BLaER1 (cell line): ENCODE results near the gene LDB2.
"Not testable (repeated sequence)": the region's sequence is repeated elsewhere in the genome, so short reads cannot be mapped to it uniquely, and the experiment has no call there.

Experiments
- H3K27ac ChIP-seq: shearing (Covaris generic); formaldehyde crosslinking; 2 replicates; pipeline ENCODE4 v1.8.1; 2022
- H3K27me3 ChIP-seq: shearing (Covaris generic); formaldehyde crosslinking; 2 replicates; pipeline ENCODE4 v1.8.1; 2022
- H3K36me3 ChIP-seq: shearing (Covaris generic); formaldehyde crosslinking; 2 replicates; pipeline ENCODE4 v1.8.1; 2022
- H3K4me1 ChIP-seq: shearing (Covaris generic); formaldehyde crosslinking; 2 replicates; pipeline ENCODE4 v1.8.1; 2022
- H3K4me2 ChIP-seq: shearing (Covaris generic); formaldehyde crosslinking; 2 replicates; pipeline ENCODE4 v1.8.1; 2022
- H3K4me3 ChIP-seq: shearing (Covaris generic); formaldehyde crosslinking; 2 replicates; pipeline ENCODE4 v1.8.1; 2022
- H3K9ac ChIP-seq: shearing (Covaris generic); formaldehyde crosslinking; 2 replicates; pipeline ENCODE4 v1.8.1; 2022
- H3K9me3 ChIP-seq: shearing (Covaris generic); formaldehyde crosslinking; 2 replicates; pipeline ENCODE4 v1.8.1; 2022
- H4K20me1 ChIP-seq: shearing (Covaris generic); formaldehyde crosslinking; 2 replicates; pipeline ENCODE4 v1.8.1; 2022
- Cebpa-rat ChIP-seq: shearing (Covaris generic); IDR thresholded peaks from 2 replicates; pipeline ENCODE4 v1.8.1; 2022

LDB2 gene

DNA sequence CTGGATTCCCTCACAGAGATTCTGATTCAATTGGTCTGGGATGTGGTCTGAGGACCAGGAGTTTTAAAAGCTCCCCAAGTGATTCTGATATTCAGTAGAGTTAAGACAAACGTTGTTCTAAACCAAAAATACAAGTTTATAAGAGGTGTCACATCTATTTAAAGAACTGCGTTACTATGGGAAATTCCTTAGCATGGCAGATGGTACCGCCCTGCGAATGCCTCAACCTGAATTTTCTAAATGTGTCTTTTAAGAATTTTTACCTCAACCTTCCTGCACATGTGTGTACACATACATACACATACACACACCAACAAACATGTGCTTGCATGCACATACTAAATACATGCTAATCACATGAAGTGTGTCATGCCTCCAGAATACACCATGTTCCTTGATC, 343.3 kb downstream of the LDB2 start:
- Histone ChIP-seq H3K36me3 (no peaks in the 10 kb centered on the region), H3K4me2 (no peak overlapping the region), H3K27me3 (no peaks in the 10 kb centered on the region), H3K9me3 (peaks cover 5% of the 10 kb centered on the region), H3K9ac (no peak overlapping the region), H3K27ac (no peak overlapping the region), H4K20me1 (no peaks in the 10 kb centered on the region), H3K4me1 (no peaks in the 10 kb centered on the region), H3K4me3 (no peak overlapping the region)
- no peak for TF ChIP-seq Cebpa-rat

DNA sequence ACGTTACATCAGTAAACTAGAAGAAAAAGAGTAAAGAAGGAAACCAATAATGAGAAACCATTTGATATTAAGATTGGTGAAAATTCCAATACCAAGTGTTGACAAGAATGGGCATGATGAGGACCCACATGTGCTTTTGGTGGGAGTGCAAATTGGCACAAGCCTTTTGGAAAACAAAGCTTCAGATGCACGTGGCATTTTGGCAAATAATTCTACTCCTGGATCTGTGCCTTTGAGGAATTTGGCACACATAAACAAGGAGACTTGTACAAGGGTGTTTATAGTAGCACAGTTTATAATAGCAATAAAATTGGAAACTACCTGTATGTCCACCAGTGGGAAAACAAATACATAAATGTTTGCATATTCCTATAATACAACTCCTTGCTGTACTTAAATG, 347.9 kb downstream of the LDB2 start:
- no peaks in the 10 kb centered on the region for H4K20me1 ChIP-seq
- no peak for TF ChIP-seq Cebpa-rat
- no peak overlapping the region for H3K27ac ChIP-seq
- H3K4me3 ChIP-seq, result no peak overlapping the region
- no peak overlapping the region for H3K9ac ChIP-seq
- no peak overlapping the region for H3K4me2 ChIP-seq
- no peaks in the 10 kb centered on the region for H3K4me1 ChIP-seq
- H3K9me3 ChIP-seq, result no peaks in the 10 kb centered on the region; the same call in 1 of the 2 replicates
- no peaks in the 10 kb centered on the region for H3K36me3 ChIP-seq
- H3K27me3 ChIP-seq, result no peaks in the 10 kb centered on the region

- Histone ChIP-seq H3K9ac (no peak overlapping the region), H3K9me3 (no peaks in the 10 kb centered on the region), H4K20me1 (no peaks in the 10 kb centered on the region), H3K27me3 (no peaks in the 10 kb centered on the region), H3K36me3 (no peaks in the 10 kb centered on the region), H3K27ac (no peak overlapping the region), H3K4me2 (no peak overlapping the region), H3K4me3 (no peak overlapping the region), H3K4me1 (no peaks in the 10 kb centered on the region)
- no peak for TF ChIP-seq Cebpa-rat
Observed at GRCh38 chr4:16545656-16546055, 352.8 kb downstream of the LDB2 start.

GRCh38 chr4:16544869-16545268, 353.6 kb downstream of the LDB2 start:
- Histone ChIP-seq H3K27ac (no peak overlapping the region), H3K4me2 (no peak overlapping the region), H3K36me3 (no peaks in the 10 kb centered on the region), H4K20me1 (no peaks in the 10 kb centered on the region), H3K9me3 (no peaks in the 10 kb centered on the region), H3K4me1 (no peaks in the 10 kb centered on the region), H3K4me3 (no peak overlapping the region), H3K27me3 (no peaks in the 10 kb centered on the region), H3K9ac (no peak overlapping the region)
- TF ChIP-seq Cebpa-rat, result no peak

DNA sequence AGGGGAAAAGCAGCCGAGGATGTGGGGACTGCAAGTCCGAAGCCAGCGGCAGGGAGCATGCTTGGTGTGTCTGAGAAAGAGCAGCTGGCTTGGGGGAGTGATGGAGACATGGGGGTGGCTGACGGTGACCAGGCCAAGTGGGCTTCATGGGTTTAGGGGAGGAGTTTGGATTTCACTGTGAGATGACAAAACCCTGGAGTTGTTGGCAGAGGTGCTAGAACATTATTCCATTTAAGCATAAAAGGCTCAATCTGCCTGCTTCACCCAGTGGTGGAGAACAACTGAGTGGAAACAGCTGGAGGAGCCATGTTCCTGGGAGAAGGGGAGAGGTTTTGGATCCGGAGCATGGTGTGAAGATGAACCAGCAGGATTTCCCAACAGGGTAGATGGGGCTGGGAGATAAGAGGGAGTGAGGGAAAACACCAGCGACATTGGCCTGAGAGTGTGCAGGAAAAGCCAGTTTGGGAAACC, 354.2 kb downstream of the LDB2 start:
- Histone ChIP-seq H3K27ac (no peak overlapping the region), H3K4me3 (no peak overlapping the region), H3K9ac (no peak overlapping the region), H3K27me3 (no peaks in the 10 kb centered on the region), H3K4me1 (no peaks in the 10 kb centered on the region), H3K9me3 (no peaks in the 10 kb centered on the region), H3K4me2 (no peak overlapping the region), H3K36me3 (no peaks in the 10 kb centered on the region), H4K20me1 (no peaks in the 10 kb centered on the region)
- TF ChIP-seq Cebpa-rat, result no peak

DNA sequence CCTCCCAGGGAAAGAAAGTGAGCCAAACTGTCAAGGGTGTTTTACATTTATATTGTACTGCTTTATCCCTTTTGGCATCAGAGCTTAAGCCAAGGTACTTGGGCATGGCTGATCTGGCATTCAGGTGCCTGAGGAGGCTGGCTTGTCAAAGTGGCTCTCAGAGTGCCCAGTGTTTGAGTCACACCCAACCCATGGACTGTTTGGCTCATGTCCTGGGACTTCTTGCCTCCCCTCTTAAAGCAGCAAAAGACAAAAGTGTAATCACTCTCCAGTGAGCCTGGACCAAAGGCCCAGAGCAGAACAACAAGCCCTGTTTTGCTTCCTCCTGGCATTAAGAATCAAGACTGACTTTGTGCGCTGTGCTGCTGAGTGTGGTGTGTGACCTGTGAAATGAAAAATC, 360.5 kb downstream of the LDB2 start:
- TF ChIP-seq Cebpa-rat, result no peak
- no peaks in the 10 kb centered on the region for H3K9me3 ChIP-seq
- H3K4me2 ChIP-seq, result no peak overlapping the region
- H3K36me3 ChIP-seq, result no peaks in the 10 kb centered on the region
- no peaks in the 10 kb centered on the region for H4K20me1 ChIP-seq
- H3K9ac ChIP-seq, result no peak overlapping the region
- no peaks in the 10 kb centered on the region for H3K4me1 ChIP-seq
- no peak overlapping the region for H3K27ac ChIP-seq
- no peak overlapping the region for H3K4me3 ChIP-seq
- no peaks in the 10 kb centered on the region for H3K27me3 ChIP-seq

- no peak overlapping the region for H3K4me3 ChIP-seq
- H3K36me3 ChIP-seq, result no peaks in the 10 kb centered on the region
- H3K27me3 ChIP-seq, result no peaks in the 10 kb centered on the region
- no peak overlapping the region for H3K4me2 ChIP-seq
- no peak for TF ChIP-seq Cebpa-rat
- no peak overlapping the region for H3K9ac ChIP-seq
- no peak overlapping the region for H3K27ac ChIP-seq
- no peaks in the 10 kb centered on the region for H3K4me1 ChIP-seq
- H4K20me1 ChIP-seq, result no peaks in the 10 kb centered on the region
- H3K9me3 ChIP-seq, result no peaks in the 10 kb centered on the region
Observed at GRCh38 chr4:16532240-16532970, 366.0 kb downstream of the LDB2 start.

DNA sequence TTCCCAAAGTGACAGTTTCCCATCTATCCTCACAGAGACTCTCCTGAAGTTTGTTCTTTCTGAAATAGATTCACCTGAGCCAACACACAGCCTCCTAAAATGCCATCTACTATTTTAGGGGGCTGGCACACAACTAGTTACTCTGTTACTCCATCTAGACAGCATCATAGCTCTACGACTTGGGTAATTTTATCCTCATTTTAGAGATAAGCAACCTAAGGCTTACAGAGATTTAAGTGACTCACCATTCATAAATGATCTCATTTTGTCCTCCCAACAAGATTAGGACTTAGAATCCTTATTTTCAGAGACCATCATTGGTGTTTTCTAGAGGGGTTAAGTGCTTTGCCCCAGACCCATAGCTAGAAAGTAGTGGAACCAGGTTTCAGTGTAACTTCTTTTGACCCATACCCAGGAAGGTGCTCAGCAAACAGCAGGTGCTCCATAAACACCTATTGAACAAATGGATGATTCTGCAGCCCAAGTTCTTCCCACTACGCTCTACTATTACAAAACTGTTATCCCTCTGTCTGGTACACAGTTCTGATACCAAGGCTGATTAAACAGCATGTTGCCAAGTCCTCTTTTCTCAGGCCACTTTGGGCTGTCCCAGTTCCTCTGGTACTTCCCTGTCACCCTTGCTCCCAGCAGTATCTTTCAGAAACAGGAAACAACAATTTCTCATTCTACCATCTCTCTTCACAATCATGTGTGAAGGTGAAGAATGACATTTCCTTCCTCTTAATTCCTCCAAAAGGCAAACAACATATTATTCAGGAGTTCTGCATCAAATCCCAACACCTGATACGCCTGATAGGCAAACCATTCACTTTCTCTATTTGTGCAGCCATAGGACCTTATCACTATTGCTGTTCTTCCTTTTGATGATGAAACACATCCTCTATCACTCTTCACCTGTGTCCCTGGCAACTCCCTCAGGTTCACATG, 367.5 kb downstream of the LDB2 start:
- TF ChIP-seq Cebpa-rat, result no peak
- Histone ChIP-seq H3K36me3 (no peaks in the 10 kb centered on the region), H3K4me3 (no peak overlapping the region), H3K9ac (no peak overlapping the region), H3K27ac (no peak overlapping the region), H3K9me3 (no peaks in the 10 kb centered on the region), H3K27me3 (no peaks in the 10 kb centered on the region), H3K4me1 (no peaks in the 10 kb centered on the region), H3K4me2 (no peak overlapping the region), H4K20me1 (no peaks in the 10 kb centered on the region)

GRCh38 chr4:16524911-16525554, 373.4 kb downstream of the LDB2 start:
- no peak for TF ChIP-seq Cebpa-rat
- no peak overlapping the region for H3K9ac ChIP-seq
- H3K27ac ChIP-seq, result no peak overlapping the region
- H3K4me2 ChIP-seq, result no peak overlapping the region
- H3K36me3 ChIP-seq, result no peaks in the 10 kb centered on the region
- H3K27me3 ChIP-seq, result no peaks in the 10 kb centered on the region
- H3K4me1 ChIP-seq, result no peaks in the 10 kb centered on the region
- no peaks in the 10 kb centered on the region for H4K20me1 ChIP-seq
- no peak overlapping the region for H3K4me3 ChIP-seq
- H3K9me3 ChIP-seq, result no peaks in the 10 kb centered on the region

DNA sequence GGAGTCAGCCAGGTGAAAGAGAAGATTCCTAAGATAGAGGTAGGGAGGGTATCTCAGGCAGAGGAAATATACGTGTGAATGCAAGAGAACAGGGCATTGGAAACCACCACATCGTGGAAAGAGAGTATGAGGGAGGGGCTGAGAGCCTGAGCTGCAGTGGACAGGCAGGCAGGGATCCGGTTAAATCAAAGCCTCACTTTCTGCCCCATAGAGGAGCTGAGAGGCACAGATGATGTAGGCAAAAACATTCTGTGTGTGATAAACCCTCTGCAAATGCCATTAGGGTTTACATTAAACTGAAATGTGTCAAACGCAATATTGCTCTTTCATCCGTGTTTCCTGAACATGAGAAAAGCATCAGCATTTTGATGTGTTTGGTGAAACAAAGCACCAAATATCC, 374.0 kb downstream of the LDB2 start:
- H3K27ac ChIP-seq, result no peak overlapping the region
- H3K9me3 ChIP-seq, result no peaks in the 10 kb centered on the region
- no peak overlapping the region for H3K4me2 ChIP-seq
- no peak overlapping the region for H3K9ac ChIP-seq
- H4K20me1 ChIP-seq, result no peaks in the 10 kb centered on the region
- H3K4me1 ChIP-seq, result no peaks in the 10 kb centered on the region
- H3K4me3 ChIP-seq, result no peak overlapping the region
- no peaks in the 10 kb centered on the region for H3K36me3 ChIP-seq
- TF ChIP-seq Cebpa-rat, result no peak
- no peaks in the 10 kb centered on the region for H3K27me3 ChIP-seq

DNA sequence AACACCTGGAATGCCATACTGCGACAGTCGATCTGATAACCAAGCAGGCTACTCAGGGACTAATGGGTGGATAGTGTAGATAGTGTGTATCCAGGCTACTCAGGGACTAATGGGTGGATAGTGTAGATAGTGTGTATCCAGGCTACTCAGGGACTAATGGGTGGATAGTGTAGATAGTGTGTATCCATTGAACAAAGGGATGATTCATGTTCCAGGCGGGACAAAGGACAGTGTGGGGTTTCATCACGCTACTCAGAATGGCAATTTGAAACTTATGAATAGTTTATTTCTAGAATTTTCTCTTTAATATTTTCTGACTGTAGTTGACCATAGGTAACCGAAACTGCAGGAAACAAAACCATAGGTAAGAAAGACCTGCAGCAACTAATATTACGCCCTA, 374.9 kb downstream of the LDB2 start:
- H3K9me3 ChIP-seq, H3K36me3 ChIP-seq, H3K27ac ChIP-seq, H3K9ac ChIP-seq, H3K27me3 ChIP-seq, H4K20me1 ChIP-seq, H3K4me2 ChIP-seq, H3K4me3 ChIP-seq, H3K4me1 ChIP-seq: not testable (repeated sequence)
